ENCODE results near the gene PPARGC1A. TPM values are rescaled to one million over a fixed set of nuclear protein-coding genes. Genes with fewer than 3 reads are reported as not detected.

Gene PPARGC1A
- total and polyA plus RNA-seq, 4 donors = 7.7 to 34.6 (median 16.3) TPM

DNA sequence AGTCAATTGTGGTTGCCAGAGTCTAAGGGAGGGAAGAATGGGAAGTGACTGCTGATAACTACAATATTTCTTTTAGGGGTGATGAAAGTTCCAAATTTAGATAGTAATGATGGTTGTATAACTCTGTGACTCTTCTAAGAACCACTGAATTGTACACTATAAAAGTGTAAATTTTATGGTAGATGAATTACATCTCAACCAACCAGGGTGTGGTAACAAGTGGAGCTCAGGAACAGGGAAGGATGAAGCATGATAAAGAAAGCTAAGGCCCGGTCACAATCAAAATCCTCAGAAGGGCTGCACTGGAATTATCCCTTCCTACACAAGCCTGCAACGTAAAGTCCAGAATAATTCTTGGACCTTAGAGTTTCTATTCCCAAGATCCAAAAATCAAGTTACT is 143.2 kb downstream of the PPARGC1A start:
- no peak overlapping the region for H3K9ac ChIP-seq (ENCODE audit: low read depth in 1 of 2, low read length in 2 of 2)
- H3K4me1 ChIP-seq (ENCODE audit: control insufficient read depth in 4 of 4, insufficient read depth in 4 of 4, low read length in 3 of 4) = no peaks in the 10 kb centered on the region
- WGBS = 82% methylated on average over 2 of the region's 2 CpGs
- DNase-seq (ENCODE audit: low spot score) = no peak
- no peak for TF ChIP-seq FOXA1 (IDR thresholded peaks at IDR 0.05)
- no peak for TF ChIP-seq FOXA2 (IDR thresholded peaks at IDR 0.05)
- TF ChIP-seq HNF4A (conservative IDR thresholded peaks at IDR 0.05) = no peak
- TF ChIP-seq, protein P1, sequence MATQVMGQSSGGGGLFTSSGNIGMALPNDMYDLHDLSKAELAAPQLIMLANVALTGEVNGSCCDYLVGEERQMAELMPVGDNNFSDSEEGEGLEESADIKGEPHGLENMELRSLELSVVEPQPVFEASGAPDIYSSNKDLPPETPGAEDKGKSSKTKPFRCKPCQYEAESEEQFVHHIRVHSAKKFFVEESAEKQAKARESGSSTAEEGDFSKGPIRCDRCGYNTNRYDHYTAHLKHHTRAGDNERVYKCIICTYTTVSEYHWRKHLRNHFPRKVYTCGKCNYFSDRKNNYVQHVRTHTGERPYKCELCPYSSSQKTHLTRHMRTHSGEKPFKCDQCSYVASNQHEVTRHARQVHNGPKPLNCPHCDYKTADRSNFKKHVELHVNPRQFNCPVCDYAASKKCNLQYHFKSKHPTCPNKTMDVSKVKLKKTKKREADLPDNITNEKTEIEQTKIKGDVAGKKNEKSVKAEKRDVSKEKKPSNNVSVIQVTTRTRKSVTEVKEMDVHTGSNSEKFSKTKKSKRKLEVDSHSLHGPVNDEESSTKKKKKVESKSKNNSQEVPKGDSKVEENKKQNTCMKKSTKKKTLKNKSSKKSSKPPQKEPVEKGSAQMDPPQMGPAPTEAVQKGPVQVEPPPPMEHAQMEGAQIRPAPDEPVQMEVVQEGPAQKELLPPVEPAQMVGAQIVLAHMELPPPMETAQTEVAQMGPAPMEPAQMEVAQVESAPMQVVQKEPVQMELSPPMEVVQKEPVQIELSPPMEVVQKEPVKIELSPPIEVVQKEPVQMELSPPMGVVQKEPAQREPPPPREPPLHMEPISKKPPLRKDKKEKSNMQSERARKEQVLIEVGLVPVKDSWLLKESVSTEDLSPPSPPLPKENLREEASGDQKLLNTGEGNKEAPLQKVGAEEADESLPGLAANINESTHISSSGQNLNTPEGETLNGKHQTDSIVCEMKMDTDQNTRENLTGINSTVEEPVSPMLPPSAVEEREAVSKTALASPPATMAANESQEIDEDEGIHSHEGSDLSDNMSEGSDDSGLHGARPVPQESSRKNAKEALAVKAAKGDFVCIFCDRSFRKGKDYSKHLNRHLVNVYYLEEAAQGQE (IDR thresholded peaks at IDR 0.05) = no peak
- TF ChIP-seq JUND (IDR thresholded peaks at IDR 0.05) = no peak
- TF ChIP-seq GABPA (IDR thresholded peaks at IDR 0.05 in 1 of 2, conservative IDR thresholded peaks at IDR 0.05 in 1 of 2) = no peak
- no peak for TF ChIP-seq RAD21 (IDR thresholded peaks at IDR 0.05)
- TF ChIP-seq RXRA (IDR thresholded peaks at IDR 0.05) = no peak
- TF ChIP-seq, protein P2, sequence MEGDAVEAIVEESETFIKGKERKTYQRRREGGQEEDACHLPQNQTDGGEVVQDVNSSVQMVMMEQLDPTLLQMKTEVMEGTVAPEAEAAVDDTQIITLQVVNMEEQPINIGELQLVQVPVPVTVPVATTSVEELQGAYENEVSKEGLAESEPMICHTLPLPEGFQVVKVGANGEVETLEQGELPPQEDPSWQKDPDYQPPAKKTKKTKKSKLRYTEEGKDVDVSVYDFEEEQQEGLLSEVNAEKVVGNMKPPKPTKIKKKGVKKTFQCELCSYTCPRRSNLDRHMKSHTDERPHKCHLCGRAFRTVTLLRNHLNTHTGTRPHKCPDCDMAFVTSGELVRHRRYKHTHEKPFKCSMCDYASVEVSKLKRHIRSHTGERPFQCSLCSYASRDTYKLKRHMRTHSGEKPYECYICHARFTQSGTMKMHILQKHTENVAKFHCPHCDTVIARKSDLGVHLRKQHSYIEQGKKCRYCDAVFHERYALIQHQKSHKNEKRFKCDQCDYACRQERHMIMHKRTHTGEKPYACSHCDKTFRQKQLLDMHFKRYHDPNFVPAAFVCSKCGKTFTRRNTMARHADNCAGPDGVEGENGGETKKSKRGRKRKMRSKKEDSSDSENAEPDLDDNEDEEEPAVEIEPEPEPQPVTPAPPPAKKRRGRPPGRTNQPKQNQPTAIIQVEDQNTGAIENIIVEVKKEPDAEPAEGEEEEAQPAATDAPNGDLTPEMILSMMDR (IDR thresholded peaks at IDR 0.05; ENCODE audit: low read depth, low read length, missing input control) = no peak
- no peak for TF ChIP-seq HNF4G (IDR thresholded peaks at IDR 0.05)
- TF ChIP-seq, protein P3, sequence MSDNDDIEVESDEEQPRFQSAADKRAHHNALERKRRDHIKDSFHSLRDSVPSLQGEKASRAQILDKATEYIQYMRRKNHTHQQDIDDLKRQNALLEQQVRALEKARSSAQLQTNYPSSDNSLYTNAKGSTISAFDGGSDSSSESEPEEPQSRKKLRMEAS (IDR thresholded peaks at IDR 0.05) = no peak
- TF ChIP-seq, protein P4, sequence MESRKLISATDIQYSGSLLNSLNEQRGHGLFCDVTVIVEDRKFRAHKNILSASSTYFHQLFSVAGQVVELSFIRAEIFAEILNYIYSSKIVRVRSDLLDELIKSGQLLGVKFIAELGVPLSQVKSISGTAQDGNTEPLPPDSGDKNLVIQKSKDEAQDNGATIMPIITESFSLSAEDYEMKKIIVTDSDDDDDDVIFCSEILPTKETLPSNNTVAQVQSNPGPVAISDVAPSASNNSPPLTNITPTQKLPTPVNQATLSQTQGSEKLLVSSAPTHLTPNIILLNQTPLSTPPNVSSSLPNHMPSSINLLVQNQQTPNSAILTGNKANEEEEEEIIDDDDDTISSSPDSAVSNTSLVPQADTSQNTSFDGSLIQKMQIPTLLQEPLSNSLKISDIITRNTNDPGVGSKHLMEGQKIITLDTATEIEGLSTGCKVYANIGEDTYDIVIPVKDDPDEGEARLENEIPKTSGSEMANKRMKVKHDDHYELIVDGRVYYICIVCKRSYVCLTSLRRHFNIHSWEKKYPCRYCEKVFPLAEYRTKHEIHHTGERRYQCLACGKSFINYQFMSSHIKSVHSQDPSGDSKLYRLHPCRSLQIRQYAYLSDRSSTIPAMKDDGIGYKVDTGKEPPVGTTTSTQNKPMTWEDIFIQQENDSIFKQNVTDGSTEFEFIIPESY (IDR thresholded peaks at IDR 0.05) = no peak
- no peak for TF ChIP-seq NR2F2 (IDR thresholded peaks at IDR 0.05)
- no peak for TF ChIP-seq TAF1 (conservative IDR thresholded peaks at IDR 0.05)
- TF ChIP-seq EGR1 (IDR thresholded peaks at IDR 0.05; ENCODE audit: low read depth in 2 of 2) = no peak
- no peak for TF ChIP-seq YY1 (IDR thresholded peaks at IDR 0.05)
- TF ChIP-seq, protein P5, sequence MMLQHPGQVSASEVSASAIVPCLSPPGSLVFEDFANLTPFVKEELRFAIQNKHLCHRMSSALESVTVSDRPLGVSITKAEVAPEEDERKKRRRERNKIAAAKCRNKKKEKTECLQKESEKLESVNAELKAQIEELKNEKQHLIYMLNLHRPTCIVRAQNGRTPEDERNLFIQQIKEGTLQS (IDR thresholded peaks at IDR 0.05) = no peak
- no peak for TF ChIP-seq SP1 (IDR thresholded peaks at IDR 0.05)
- H3K27me3 ChIP-seq (ENCODE audit: control insufficient read depth in 4 of 4, insufficient read depth in 4 of 4, low read length in 3 of 4) = no peaks in the 10 kb centered on the region
- H3K36me3 ChIP-seq (ENCODE audit: control insufficient read depth in 4 of 4, insufficient read depth in 3 of 4, low read depth in 1 of 4, low read length in 3 of 4) = no peaks in the 10 kb centered on the region
- H3K27ac ChIP-seq (ENCODE audit: low read depth in 1 of 2, low read length in 2 of 2) = no peak overlapping the region
- peaks cover 0 to 8% (median 5%) of the 10 kb centered on the region in 4 donors for H3K9me3 ChIP-seq (ENCODE audit: control insufficient read depth in 4 of 4, low read length in 3 of 4)
- no peak overlapping the region for H3K4me3 ChIP-seq (ENCODE audit: low read depth in 1 of 3, low read length in 3 of 3)

All from liver (tissue), 9 donors.